GM10248 (cell line): ENCODE results near the gene NOC2L.

Source experiments
- CTCF ChIA-PET: fragments of 300-600 bp; sonication (Branson Sonifier 250); formaldehyde crosslinking; extraction: SDS; loops from one replicate; lab custom pipeline; 2021; ENCODE audit warnings: antibody characterized with exemption; lab: Yijun Ruan, JAX
- POLR2A ChIA-PET: fragments of 350-650 bp; sonication (Branson Sonifier 250); formaldehyde crosslinking; extraction: SDS; loops from one replicate; lab custom pipeline; 2020; ENCODE audit warnings: antibody characterized with exemption; lab: Yijun Ruan, JAX
- DNase-seq: peaks from one replicate; pipeline ENCODE4 v3.0.0; 2012; ENCODE audit errors: extremely low spot score
- TF ChIP-seq, protein P1 (sequence below): IDR thresholded peaks from 2 replicates; pipeline ENCODE4 v1.5.1; 2012; ENCODE audit warnings: mild to moderate bottlenecking, low read depth; ENCODE audit errors: extremely low read depth, missing control alignments, control extremely low read depth

Gene NOC2L

DNA sequence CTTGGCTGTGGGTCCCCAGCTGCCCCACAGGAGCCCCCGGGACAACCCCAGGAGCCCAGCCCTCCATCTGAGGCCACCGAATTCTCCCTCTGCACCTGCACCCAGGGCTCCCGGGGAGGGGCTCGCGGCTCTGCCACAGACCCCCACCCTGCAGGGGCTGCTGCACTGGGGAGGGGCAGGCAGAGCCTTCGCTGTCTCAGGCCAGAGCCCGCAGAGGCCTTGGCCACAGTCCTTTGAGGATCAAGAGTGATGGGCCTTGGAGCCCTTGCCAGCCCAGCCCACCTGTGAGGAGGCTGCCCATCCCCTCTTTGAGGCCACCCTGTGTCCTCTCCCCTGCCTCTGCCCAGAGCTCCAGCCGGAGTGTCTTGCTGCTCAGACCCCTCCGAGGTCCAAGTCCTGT, 16.3 kb upstream of the NOC2L start:
- DNase-seq = no peak
- CTCF ChIA-PET = interaction anchor here (0.9 to 1.9 kb wide), 5 partner anchors 9 to 89 kb away, joined by 3 to 8 read pairs (median 6); partner anchors contain the start of gene PLEKHN1
- POLR2A ChIA-PET = no interaction called here
- TF ChIP-seq, protein P1, sequence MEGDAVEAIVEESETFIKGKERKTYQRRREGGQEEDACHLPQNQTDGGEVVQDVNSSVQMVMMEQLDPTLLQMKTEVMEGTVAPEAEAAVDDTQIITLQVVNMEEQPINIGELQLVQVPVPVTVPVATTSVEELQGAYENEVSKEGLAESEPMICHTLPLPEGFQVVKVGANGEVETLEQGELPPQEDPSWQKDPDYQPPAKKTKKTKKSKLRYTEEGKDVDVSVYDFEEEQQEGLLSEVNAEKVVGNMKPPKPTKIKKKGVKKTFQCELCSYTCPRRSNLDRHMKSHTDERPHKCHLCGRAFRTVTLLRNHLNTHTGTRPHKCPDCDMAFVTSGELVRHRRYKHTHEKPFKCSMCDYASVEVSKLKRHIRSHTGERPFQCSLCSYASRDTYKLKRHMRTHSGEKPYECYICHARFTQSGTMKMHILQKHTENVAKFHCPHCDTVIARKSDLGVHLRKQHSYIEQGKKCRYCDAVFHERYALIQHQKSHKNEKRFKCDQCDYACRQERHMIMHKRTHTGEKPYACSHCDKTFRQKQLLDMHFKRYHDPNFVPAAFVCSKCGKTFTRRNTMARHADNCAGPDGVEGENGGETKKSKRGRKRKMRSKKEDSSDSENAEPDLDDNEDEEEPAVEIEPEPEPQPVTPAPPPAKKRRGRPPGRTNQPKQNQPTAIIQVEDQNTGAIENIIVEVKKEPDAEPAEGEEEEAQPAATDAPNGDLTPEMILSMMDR = no peak

DNA sequence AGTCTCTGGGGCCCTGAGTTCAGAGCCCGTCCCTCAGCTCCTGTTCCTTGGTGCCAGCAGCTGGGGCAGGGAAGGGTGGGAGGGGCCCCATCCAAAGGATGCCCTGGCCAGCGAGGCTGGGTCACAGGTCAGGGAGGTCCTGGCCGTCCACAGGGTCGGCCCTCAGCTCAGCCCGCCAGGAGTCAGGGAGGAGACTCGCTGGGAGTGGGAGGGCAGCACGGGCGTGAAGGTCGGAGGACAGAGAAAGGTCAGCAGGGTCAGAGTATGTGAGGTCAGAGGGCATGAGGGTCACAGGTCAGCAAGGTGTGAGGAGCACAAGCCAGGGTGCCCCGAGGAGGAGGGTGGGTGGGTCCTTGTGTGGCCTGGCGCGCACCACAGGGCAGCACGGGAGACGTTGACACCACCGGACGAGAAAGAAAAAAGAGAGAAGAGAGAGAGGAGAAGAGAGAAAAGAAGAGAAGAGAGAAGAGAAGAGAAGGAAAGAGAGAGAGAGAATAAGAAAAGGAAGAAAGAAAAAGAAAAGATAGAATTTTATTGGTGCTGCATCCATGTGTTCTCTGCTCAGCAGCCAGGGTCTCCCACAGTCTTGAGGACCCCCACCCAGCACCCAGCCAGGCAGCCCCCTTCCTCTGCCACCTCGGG, 15.8 kb upstream of the NOC2L start:
- POLR2A ChIA-PET = no interaction called here
- CTCF ChIA-PET = interaction anchor here (0.8 to 1.9 kb wide), 5 partner anchors 8 to 89 kb away, joined by 3 to 8 read pairs (median 6); partner anchors contain the start of gene PLEKHN1
- TF ChIP-seq, protein P1 = no peak

DNA sequence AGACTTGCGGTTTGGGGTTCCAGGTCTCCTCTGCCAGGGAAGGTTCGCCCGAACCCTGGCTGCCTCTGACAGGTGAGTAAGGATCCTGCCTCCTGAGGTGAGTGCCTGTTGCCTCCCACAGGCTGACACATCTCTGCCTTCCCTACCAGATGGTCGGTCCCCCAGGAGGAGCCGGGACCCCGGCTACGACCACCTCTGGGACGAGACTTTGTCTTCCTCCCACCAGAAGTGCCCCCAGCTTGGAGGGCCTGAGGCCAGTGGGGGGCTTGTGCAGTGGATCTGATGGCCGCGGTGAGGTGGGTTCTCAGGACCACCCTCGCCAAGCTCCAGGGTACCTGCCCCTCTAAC, 15.2 kb upstream of the NOC2L start:
- ChIA-PET CTCF (interaction anchor here (0.8 to 0.9 kb wide), 2 partner anchors 9 to 19 kb away, joined by 3 read pairs; no protein-coding TSS in a partner anchor), POLR2A (no interaction called here)
- TF ChIP-seq, protein P1 = no peak
- no peak for DNase-seq

More for the DNA sequence above, 15.8 kb upstream of the NOC2L start:
- no peak for DNase-seq

DNA sequence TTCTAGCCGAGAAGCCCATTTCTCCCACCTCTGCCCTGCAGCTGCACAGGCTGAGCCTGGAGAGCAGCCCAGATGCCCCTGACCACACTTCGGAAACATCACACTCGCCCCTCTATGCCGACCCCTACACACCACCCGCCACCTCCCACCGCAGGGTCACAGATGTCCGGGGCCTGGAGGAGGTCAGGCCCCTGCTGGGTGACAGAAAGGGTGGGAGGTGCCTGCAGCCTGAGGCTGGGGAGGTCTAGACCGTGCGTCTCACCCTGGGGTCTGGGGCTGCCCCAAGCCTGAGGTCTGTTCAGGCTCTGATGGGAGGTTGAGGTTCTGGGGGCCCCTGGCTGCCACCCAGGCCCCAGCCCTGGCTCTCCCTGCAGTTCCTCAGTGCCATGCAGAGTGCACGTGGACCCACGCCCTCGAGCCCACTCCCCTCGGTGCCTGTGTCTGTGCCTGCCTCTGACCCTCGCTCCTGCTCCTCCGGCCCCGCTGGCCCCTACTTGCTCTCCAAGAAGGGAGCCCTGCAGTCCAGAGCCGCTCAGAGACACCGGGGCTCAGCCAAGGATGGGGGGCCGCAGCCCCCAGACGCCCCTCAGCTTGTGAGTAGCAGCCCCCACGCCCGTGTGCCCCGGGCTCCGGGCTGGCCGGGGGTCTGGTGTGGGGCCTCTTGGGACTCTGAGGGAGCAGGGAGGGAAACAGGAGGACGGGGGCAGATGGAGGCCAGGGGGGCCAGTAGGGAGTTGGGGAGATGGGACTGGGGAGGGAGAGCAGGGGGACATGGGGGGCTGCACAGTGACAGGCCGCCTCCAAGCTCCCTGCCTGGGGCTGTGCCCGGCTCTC, 14.6 kb upstream of the NOC2L start:
- ChIA-PET CTCF (interaction anchor here (0.8 to 0.9 kb wide), 2 partner anchors 9 to 19 kb away, joined by 3 read pairs; no protein-coding TSS in a partner anchor), POLR2A (no interaction called here)
- TF ChIP-seq, protein P1 = no peak
- DNase-seq = no peak

DNA sequence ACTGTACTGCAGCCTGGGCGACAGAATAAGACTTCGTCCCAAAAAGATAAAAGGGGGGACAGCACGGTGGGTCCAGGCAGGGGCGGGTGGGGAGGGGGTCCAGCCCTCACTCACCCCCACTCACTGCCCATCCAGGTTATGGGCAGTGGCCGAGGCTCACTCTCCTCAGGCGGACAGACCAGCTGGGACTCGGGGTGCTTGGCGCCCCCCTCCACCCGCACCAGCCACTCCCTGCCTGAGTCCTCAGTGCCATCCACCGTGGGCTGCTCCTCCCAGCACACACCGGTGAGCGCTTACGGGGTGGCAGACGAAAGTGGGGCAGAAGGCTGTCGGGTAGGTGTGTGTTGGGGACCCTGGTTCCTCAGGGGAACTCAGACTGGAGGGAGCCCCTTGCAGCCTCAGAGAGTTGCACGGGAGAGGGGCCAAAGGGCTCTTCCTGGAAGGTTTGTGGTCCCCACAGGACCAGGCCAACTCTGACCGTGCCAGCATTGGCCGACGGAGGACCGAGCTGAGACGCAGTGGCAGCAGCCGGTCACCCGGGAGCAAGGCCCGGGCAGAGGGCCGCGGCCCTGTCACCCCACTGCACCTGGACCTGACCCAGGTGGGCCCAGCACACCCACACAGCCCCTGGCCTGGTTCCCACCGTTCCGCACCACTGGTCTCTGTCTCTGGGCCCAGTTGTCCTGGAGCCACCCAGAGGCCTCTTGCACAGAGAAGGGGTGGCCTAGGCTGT, 13.8 kb upstream of the NOC2L start:
- ChIA-PET POLR2A (no interaction called here), CTCF (interaction anchor here (1.4 to 1.8 kb wide), 3 partner anchors 10 to 150 kb away, joined by 3 to 6 read pairs (median 4); no protein-coding TSS in a partner anchor)
- TF ChIP-seq, protein P1 = no peak
- no peak for DNase-seq

DNA sequence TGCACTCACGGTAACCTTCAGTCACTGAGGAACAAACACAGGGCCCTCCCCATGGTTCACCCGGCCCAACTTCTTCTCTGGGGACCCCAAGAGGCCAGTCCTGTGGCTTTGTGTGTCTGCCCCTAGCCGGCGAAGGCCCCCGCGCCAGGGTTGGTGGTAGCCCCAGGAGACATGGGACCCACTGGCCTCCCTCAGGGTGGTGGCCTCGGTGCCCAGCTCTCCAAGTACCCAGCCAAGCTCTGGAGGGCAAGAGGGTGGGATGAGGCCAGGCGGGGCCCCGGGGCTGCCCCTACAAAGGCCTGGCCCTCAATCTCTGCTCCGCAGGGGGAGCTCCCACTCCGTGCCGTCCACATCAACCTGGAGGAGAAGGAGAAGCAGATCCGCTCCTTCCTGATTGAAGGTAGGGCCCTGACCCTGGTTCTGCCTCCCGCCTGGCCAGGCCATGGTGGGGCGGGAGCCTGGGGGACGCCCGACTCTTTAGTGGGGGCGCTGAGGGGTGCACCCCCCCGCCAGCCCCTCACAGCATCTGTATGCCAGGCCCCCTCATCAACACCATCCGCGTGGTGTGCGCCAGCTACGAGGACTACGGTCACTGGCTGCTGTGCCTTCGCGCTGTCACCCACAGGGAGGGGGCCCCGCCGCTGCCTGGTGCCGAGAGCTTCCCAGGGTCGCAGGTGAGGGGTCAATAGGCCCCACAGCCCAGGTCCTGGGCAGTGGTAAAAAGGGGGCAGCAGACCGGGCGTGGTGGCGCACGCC, 12.9 kb upstream of the NOC2L start:
- TF ChIP-seq, protein P1 = no peak
- DNase-seq = no peak
- ChIA-PET CTCF (interaction anchor here (1.4 to 1.8 kb wide), 4 partner anchors 11 to 151 kb away, joined by 3 to 8 read pairs (median 5); no protein-coding TSS in a partner anchor), POLR2A (no interaction called here)
